Activated CD4-positive, CD25-positive, alpha-beta regulatory T cell treated with anti-CD3 and anti-CD28 coated beads, Interleukin-2, amount 50 U/mL, for 24 hours (primary cell): ENCODE measurements around the gene XCR1.
A peak's percentile ranks its signal among the peaks of the same experiment; 100 is the strongest.
"Not testable (repeated sequence)": the region's sequence is repeated elsewhere in the genome, so short reads cannot be mapped to it uniquely, and the experiment has no call there.

Experiments
- ATAC-seq, 2 donors: fragments of 150-1000 bp; cut with Tn5 transposase; one replicate each; pipeline ENCODE4 v1.10.0; 2021; ENCODE audit warnings: mild to moderate bottlenecking in 1 of 2, moderate library complexity in 1 of 2

The XCR1 gene

GRCh38 chr3:46001178-46001577 is 26.1 kb downstream of the XCR1 start:
- no peak for ATAC-seq

- no peak for ATAC-seq
Measured at GRCh38 chr3:45997942-45998341, 29.3 kb downstream of the XCR1 start.

GRCh38 chr3:45997499-45997898 is 29.8 kb downstream of the XCR1 start:
- ATAC-seq: not testable (repeated sequence)

- peak; percentile 88 to 92 for ATAC-seq
Measured at GRCh38 chr3:45995236-45996192, 31.8 kb downstream of the XCR1 start, which contains the start of gene FYCO1. Gene FYCO1 (minus strand): TSS chr3:45995824. CDS start chr3:45984910, 10,914 bp downstream.

- ATAC-seq: peak; percentile 25 to 34
Measured at GRCh38 chr3:45994419-45995235, 32.7 kb downstream of the XCR1 start.

- ATAC-seq: peak; percentile 14 to 22
Measured at GRCh38 chr3:45993421-45994027, 33.8 kb downstream of the XCR1 start.

- ATAC-seq: no peak
Measured at GRCh38 chr3:45992821-45993221, 34.5 kb downstream of the XCR1 start.

DNA sequence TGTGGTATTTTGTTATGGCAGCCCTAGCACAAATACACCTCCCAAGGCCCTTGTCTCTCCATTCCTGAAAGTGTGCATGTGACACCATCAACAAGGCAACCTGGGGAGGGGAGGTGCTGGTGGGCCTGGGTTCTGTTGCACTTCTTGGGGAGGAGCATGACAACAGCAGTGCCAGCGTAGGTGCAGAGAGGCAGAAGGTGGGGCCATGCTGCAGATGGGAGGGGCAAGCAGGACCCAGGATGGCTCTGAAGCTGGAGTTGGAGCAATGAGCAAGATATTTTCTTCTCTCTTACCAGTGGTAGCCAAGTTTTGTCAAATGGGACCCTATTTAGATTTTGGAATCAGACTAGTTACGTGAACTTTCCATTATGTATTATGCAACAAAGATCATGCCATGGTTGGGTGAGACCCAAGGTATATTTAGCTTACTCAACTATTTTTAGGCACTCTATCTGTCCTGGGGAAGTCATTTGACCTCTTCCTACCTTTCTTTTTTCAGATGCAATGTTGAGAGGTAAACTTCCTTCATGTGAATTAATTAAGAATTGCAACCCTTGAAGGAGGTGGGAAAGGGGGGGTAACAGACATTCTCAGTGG is 35.1 kb downstream of the XCR1 start:
- no peak for ATAC-seq

DNA sequence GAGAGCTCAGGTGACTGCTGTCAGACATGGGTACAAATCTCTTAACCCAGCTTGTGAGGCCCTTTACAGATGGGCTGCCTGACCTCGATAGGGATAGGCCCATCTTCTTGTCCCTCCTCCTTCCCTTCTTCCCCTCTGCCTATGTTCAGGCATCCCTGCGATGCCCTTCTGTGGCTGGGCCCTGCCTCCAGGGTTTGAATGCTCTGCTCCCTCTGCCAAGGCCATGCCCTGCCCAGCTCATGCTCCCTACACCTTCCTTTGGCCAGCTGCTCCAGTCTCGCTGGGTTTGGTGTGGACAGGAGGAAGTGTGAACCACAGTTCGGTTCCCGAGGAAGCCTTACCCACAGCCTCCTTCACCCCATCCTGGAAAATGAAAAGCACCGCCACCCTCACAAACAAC is 35.9 kb downstream of the XCR1 start:
- no peak for ATAC-seq

DNA sequence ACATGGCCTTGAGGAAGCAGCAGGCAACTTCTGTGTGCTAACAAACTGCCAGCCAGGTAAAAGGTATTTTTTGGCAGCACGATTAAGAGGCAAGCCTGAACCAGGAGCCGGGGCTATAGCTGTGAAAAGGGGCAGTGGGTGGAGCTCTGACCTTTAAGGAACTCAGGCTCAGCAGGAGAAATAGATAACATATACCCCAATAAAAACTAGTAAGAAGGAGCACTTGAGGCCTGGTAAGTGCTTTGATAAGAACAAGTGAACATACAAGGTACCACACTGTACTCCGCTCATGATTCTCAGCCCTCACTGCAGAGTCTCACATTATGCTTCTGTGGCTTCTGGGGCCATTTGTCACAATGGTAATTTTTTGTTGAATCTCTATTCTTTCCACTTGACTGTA is 37.1 kb downstream of the XCR1 start:
- no peak for ATAC-seq

DNA sequence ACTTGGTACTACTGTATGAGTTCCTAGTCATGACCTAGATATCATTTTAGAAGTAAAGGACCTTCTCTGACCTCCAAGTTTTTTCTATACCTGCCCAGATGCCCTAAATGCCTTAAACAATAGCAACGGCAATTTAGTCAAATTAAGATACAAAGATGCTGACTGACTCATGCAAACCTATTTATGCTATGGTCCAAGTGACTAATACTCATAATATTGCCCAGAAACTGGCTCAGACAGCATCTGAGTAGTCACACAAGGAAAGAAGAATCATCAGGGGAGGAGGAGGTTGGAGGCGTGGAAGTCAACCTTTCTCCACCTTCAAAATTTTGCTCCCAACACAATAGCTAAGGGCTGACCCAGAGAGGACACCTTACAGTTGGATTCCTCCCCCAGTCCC is 38.5 kb downstream of the XCR1 start:
- ATAC-seq: peak; percentile 78 to 85

- no peak for ATAC-seq
Measured at GRCh38 chr3:45988362-45988761, 38.9 kb downstream of the XCR1 start.

DNA sequence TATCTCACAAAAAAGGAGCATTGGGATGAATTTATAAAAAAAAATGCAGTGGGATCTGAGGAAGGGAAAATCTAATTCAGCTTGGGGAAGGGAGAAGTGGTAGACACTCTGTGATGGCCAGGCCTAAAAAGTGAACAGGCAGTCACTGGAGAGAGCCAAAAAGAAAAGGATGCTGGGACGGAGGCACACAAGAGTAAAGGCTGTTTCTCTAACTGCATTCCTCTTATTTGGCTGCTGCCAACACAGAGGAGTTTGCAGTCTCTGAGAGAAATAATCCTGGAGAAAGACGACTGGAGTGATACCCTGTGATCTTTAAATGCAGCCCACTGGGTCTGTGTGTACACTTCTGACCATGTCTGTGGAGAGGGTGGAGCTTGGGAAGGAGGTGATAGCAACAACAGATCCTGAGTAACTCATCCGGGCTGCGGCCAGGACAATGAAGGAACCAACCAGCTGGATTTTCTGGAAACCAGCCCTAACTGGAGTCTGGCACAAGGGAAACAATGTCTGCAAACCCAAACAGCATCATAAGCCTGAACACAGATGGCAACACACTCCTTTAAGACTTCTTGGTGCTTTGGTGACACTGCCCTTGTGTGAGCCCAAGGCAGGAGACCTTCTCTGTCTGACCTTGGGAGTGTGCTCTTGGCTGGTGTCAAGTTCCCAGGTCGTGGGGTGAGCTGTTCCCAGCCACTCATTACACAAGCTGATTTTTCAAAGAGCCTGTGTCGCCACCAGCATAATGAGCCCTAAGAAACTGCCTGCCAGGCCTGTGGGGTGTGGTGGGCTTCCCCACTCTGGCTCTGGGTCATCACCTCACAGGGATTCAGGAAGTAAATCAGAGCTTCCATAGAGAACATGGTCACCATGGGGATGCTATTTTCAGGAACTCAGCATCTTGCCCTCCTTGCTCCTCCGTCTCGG is 39.7 kb downstream of the XCR1 start:
- ATAC-seq: no peak

- no peak for ATAC-seq
Measured at GRCh38 chr3:45986303-45986982, 40.8 kb downstream of the XCR1 start.

GRCh38 chr3:45985532-45986302 is 41.6 kb downstream of the XCR1 start:
- ATAC-seq: no peak

GRCh38 chr3:45984331-45985312 is 42.7 kb downstream of the XCR1 start:
- no peak for ATAC-seq

DNA sequence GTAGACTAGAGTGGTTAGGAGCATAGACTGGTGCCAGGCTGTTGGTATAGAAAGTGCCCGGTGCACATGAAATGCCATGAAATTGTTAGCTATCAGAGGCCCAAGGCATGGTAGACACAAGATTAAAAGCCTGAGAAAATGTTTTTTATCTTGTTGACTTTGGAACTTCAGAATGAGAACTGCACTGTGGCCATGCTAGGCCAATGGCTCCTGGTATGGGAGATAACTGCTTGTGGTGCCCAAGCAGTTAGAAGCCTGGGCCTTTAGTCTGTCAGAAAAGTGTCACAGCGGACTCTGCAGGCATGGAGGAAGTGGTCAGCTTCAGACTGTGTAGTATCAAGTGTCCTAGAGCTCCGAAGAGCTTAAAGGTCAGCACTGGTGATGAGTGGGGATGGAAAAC is 43.5 kb downstream of the XCR1 start:
- no peak for ATAC-seq

DNA sequence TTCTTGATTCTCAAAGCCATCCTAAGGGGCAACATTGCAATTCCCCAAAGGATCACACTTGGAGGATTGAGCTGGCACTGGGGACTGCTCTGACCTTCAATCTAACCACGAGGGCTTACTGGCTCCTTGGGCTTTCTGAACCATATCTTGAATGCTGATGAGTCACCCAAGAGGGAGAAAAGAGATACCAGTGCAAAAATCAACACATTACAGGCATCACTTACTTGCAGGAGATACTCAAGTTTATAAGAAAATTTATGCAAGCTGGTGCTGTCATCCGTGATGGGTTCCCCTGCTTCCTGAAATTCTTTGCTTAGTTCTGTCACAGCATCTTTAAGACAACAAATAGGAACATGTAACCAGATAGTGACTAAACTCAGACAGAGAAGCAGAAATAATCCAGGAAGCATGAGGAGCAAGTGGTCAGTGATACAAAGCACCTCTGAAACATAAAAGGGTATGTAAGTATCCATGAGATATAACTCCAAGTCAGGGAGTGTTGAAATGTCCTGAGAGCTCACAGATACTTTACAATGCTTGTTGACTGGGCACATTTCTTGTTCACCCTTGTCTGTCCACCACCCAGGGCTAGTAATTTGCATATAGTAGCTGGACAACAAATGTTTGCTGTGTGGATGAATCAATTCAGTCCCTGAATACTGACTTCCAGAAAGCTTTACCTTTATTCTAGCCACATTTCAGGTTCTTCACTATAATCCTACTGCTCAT is 45.8 kb downstream of the XCR1 start:
- peak; percentile 36 to 42 for ATAC-seq
